OCI-LY3 (cell line): ENCODE results near the gene CHD6.

Experiments used
- EZH2phosphoT487 ChIP-seq: fragments of 200-600 bp; shearing (Covaris generic); IDR thresholded peaks from 2 replicates; pipeline ENCODE4 v1.6.1; 2018; ENCODE audit warnings: antibody characterized with exemption, mixed run types, low read depth
- TF ChIP-seq, protein P1 (sequence below): fragments of 200-600, 300-600 bp; sonication (generic); IDR thresholded peaks from 2 replicates; pipeline ENCODE4 v1.5.1; 2014; ENCODE audit warnings: antibody characterized with exemption, low read length, low read depth

DNA sequence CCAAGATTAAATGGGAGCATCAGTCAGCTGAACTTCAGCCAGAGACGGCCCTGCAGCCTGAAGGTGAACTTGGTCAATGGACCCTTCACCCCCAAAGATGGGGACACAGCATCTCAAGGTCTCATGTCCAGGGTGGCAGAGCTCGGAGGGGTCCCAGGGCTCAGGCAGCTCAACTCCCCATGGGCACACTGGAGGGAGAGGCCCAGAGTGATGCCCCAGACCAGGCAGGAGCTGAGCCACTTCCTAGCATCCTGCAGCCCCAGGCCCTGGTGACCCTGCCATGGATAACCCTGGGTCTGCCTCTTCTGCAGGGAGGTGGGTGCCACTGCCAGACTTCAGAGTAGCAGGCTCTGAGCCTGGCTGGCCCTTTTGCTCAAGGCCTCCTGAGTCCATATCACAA lies 224.1 kb downstream of the CHD6 start:
- TF ChIP-seq, protein P1, sequence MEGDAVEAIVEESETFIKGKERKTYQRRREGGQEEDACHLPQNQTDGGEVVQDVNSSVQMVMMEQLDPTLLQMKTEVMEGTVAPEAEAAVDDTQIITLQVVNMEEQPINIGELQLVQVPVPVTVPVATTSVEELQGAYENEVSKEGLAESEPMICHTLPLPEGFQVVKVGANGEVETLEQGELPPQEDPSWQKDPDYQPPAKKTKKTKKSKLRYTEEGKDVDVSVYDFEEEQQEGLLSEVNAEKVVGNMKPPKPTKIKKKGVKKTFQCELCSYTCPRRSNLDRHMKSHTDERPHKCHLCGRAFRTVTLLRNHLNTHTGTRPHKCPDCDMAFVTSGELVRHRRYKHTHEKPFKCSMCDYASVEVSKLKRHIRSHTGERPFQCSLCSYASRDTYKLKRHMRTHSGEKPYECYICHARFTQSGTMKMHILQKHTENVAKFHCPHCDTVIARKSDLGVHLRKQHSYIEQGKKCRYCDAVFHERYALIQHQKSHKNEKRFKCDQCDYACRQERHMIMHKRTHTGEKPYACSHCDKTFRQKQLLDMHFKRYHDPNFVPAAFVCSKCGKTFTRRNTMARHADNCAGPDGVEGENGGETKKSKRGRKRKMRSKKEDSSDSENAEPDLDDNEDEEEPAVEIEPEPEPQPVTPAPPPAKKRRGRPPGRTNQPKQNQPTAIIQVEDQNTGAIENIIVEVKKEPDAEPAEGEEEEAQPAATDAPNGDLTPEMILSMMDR = no peak
- TF ChIP-seq EZH2phosphoT487 = no peak
